C4-2B (cell line): Measurements from ENCODE around the gene SERPINE3.

Experiments
- H3K27ac ChIP-seq: fragments of 450-650 bp; 2 replicates; pipeline ENCODE4 v1.5.1; 2017
- CTCF ChIP-seq: fragments of 450-650 bp; conservative IDR thresholded peaks from 2 replicates; pipeline ENCODE4 v1.5.1; 2017; ENCODE audit warnings: mild to moderate bottlenecking
- ZFX ChIP-seq: fragments of 450-650 bp; IDR thresholded peaks from 2 replicates; pipeline ENCODE4 v1.6.1; 2017

SERPINE3 gene

GRCh38 chr13:51339952-51340732, 651 bp downstream of the SERPINE3 start:
- TF ChIP-seq CTCF: no peak
- TF ChIP-seq ZFX: no peak
- H3K27ac ChIP-seq: no peak overlapping the region

GRCh38 chr13:51341232-51341631, 1.7 kb downstream of the SERPINE3 start:
- TF ChIP-seq ZFX (no peak), CTCF (no peak)
- no peak overlapping the region for H3K27ac ChIP-seq

GRCh38 chr13:51341791-51342190, 2.3 kb downstream of the SERPINE3 start:
- TF ChIP-seq CTCF (no peak), ZFX (no peak)
- no peak overlapping the region for H3K27ac ChIP-seq

- no peak overlapping the region for H3K27ac ChIP-seq
- no peak for TF ChIP-seq ZFX
- TF ChIP-seq CTCF: no peak
Measured at GRCh38 chr13:51342706-51343105, 3.2 kb downstream of the SERPINE3 start.

DNA sequence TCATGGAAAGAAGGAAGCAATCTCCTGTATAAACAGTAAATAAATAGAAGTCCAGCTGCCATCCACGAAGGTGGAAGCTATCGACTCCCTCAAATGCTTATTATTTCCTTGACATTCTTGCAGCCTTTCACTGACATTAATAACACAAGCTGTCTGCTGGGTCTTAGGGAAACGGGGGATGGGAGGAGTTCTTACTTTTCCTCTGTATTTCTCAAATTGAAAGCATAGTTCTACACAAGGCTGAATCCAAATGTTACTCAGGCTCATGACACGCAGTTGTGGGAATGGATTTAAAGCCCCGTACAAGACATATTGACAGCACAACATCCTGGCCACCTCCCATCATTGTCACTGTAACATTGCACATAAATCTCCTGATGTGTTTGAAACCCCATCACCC, 4.0 kb downstream of the SERPINE3 start:
- no peak overlapping the region for H3K27ac ChIP-seq
- TF ChIP-seq ZFX (no peak), CTCF (no peak)

DNA sequence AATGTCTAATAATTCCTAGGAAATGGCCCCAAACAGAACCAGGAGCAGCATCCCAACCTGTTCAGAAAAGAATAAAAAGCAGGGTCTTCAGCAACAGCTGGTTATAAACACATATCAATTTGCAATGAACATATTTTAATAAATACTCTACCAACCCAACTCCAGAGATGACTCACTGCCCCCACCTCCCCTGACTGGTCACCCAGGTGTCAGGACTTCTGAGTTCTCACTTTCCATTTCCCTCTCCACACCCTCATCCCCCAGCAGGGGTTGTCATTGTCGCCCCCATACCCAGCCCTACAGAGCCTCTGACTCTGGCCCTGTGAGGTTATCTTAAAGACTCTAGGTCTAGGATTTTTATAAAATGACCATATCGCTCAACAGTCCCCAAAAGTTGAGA, 6.9 kb downstream of the SERPINE3 start:
- TF ChIP-seq ZFX: no peak

GRCh38 chr13:51347099-51347498, 7.6 kb downstream of the SERPINE3 start:
- no peak overlapping the region for H3K27ac ChIP-seq
- TF ChIP-seq ZFX (no peak), CTCF (no peak)

More for the DNA sequence above, 6.9 kb downstream of the SERPINE3 start:
- no peak overlapping the region for H3K27ac ChIP-seq
